ENCODE measurements around the gene TFF3.

TFF3 gene

GRCh38 chr21:42264245-42265195 is 50.7 kb downstream of the TFF3 start:
- Histone ChIP-seq H3K9ac (no peak overlapping the region), H3K27me3 (no peaks in the 10 kb centered on the region), H3K9me3 (no peaks in the 10 kb centered on the region), H3K36me3 (peaks cover 26% of the 10 kb centered on the region), H4K20me1 (peaks cover 96% of the 10 kb centered on the region), H3K4me3 (no peak overlapping the region), H3K27ac (no peak overlapping the region), H3K4me2 (peak overlapping the region; percentile 85; the same call in 1 of the 2 replicates), H3K4me1 (peaks cover 90% of the 10 kb centered on the region)
- no peak for TF ChIP-seq Cebpa-rat (IDR thresholded peaks at IDR 0.05)

- Histone ChIP-seq H3K4me2 (peak overlapping the region; percentile 56), H4K20me1 (peaks cover 96% of the 10 kb centered on the region), H3K9ac (no peak overlapping the region), H3K36me3 (peaks cover 26% of the 10 kb centered on the region), H3K27me3 (no peaks in the 10 kb centered on the region), H3K27ac (no peak overlapping the region), H3K4me3 (no peak overlapping the region), H3K9me3 (no peaks in the 10 kb centered on the region), H3K4me1 (peaks cover 90% of the 10 kb centered on the region)
- TF ChIP-seq Cebpa-rat (IDR thresholded peaks at IDR 0.05): no peak
Observed at GRCh38 chr21:42263591-42264131, 51.5 kb downstream of the TFF3 start.

- no peaks in the 10 kb centered on the region for H3K9me3 ChIP-seq
- H4K20me1 ChIP-seq: peaks cover 96% of the 10 kb centered on the region
- peak overlapping the region; percentile 56 for H3K4me2 ChIP-seq
- no peak for TF ChIP-seq Cebpa-rat (IDR thresholded peaks at IDR 0.05)
- H3K9ac ChIP-seq: no peak overlapping the region
- H3K36me3 ChIP-seq: peaks cover 26% of the 10 kb centered on the region
- no peaks in the 10 kb centered on the region for H3K27me3 ChIP-seq
- H3K27ac ChIP-seq: no peak overlapping the region
- H3K4me3 ChIP-seq: no peak overlapping the region
- peaks cover 90% of the 10 kb centered on the region for H3K4me1 ChIP-seq
Observed at GRCh38 chr21:42262831-42263231, 52.4 kb downstream of the TFF3 start.

GRCh38 chr21:42261829-42262200 is 53.4 kb downstream of the TFF3 start:
- Histone ChIP-seq H3K27ac (no peak overlapping the region), H3K36me3 (peaks cover 26% of the 10 kb centered on the region), H4K20me1 (peaks cover 96% of the 10 kb centered on the region), H3K4me1 (peaks cover 87% of the 10 kb centered on the region), H3K4me3 (no peak overlapping the region), H3K4me2 (no peak overlapping the region), H3K9me3 (no peaks in the 10 kb centered on the region), H3K9ac (no peak overlapping the region), H3K27me3 (no peaks in the 10 kb centered on the region)
- no peak for TF ChIP-seq Cebpa-rat (IDR thresholded peaks at IDR 0.05)
